Nephron (organoid): ENCODE measurements around the gene SP3.

ENCODE experiments used
- H3K27ac Mint-ChIP-seq, 3 experiments: 2 replicates each; pipeline ENCODE4 v1.8.0; 2020; ENCODE audit warnings: mixed read lengths in 3 of 3, mild to moderate bottlenecking in 2 of 3, moderate library complexity in 1 of 3
- H3K27me3 Mint-ChIP-seq: 2 replicates; pipeline ENCODE4 v1.8.0; 2021; ENCODE audit warnings: low read depth, mild to moderate bottlenecking, moderate library complexity, mixed read lengths
- H3K36me3 Mint-ChIP-seq: 2 replicates; pipeline ENCODE4 v1.8.0; 2020; ENCODE audit warnings: low read depth, mixed read lengths
- H3K4me1 Mint-ChIP-seq: 2 replicates; pipeline ENCODE4 v1.8.0; 2020; ENCODE audit warnings: mixed read lengths
- H3K4me3 Mint-ChIP-seq, 3 experiments: 2 replicates each; pipeline ENCODE4 v1.8.0; 2020; ENCODE audit warnings: mild to moderate bottlenecking in 3 of 3, mixed read lengths in 3 of 3, moderate library complexity in 2 of 3
- H3K9me3 Mint-ChIP-seq: 2 replicates; pipeline ENCODE4 v1.8.0; 2020; ENCODE audit warnings: mixed read lengths
- TF ChIP-seq, protein P1 (sequence below), 3 experiments: fragments of 200-600 bp; sonication (generic); IDR thresholded peaks; one replicate each; pipeline ENCODE4 v1.5.0; 2021; ENCODE audit warnings: antibody characterized with exemption in 3 of 3; ENCODE audit not compliant: unreplicated experiment in 3 of 3

Gene SP3

DNA sequence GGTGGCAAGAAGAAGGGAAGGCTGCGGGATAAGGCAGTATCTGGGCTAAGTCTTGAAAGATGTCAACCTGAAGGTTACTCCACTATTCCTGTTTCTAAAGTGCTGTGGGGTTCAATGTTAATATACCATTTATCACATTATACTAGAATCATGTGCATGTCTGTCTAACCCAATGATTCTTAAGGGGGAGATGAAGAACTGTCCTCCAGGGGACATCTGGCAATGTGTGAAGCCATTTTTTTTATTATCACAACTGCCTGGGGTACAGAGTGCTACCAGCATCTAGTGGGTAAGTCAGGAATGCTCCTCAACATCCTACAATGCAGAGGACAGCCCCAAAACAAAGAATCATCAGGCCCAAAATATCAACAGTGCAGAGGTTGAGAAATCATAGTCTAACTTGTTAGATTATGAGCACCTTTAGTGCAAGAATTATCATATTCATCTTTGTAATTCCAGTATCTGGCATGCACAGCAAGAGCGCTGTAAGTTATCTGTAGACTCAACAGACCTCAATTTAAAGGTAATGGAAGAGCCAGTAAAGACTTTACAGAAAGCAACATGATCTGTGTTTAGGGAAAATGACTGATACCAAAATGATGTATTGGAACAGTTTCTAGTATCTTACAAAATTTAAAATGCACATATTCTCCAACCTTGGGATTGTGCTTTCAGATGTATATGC, 26.3 kb downstream of the SP3 start:
- Mint-ChIP-seq H3K4me1 (peaks cover 40% of the 10 kb centered on the region), H3K4me3 (no peak overlapping the region), H3K9me3 (no peaks in the 10 kb centered on the region), H3K27ac (no peak overlapping the region), H3K27me3 (no peaks in the 10 kb centered on the region), H3K36me3 (peaks cover 34% of the 10 kb centered on the region)
- TF ChIP-seq, protein P1, sequence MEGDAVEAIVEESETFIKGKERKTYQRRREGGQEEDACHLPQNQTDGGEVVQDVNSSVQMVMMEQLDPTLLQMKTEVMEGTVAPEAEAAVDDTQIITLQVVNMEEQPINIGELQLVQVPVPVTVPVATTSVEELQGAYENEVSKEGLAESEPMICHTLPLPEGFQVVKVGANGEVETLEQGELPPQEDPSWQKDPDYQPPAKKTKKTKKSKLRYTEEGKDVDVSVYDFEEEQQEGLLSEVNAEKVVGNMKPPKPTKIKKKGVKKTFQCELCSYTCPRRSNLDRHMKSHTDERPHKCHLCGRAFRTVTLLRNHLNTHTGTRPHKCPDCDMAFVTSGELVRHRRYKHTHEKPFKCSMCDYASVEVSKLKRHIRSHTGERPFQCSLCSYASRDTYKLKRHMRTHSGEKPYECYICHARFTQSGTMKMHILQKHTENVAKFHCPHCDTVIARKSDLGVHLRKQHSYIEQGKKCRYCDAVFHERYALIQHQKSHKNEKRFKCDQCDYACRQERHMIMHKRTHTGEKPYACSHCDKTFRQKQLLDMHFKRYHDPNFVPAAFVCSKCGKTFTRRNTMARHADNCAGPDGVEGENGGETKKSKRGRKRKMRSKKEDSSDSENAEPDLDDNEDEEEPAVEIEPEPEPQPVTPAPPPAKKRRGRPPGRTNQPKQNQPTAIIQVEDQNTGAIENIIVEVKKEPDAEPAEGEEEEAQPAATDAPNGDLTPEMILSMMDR (IDR thresholded peaks at IDR 0.05; ENCODE audit: unreplicated experiment in 3 of 3): no peak

DNA sequence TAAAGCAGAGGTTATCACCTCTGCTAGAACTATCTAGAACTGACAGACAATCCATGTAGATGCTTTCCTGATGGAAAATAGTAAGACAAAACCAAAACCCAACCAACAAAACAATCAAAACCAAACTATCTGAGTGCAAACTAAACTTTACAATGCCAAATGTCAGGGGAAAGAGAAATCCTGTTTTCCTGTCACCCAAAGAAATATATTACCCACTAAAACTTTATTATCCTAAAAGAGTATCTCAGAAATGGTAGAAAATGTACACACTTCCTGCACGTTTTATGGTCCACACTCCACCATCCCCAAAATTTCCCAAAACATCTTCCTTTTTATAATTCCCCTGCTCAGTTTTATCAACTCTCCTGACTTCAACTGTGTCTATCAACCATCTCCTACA, 29.9 kb downstream of the SP3 start:
- Mint-ChIP-seq H3K27ac (no peak overlapping the region), H3K36me3 (peaks cover 21% of the 10 kb centered on the region), H3K27me3 (no peaks in the 10 kb centered on the region), H3K9me3 (no peaks in the 10 kb centered on the region), H3K4me1 (peaks cover 20% of the 10 kb centered on the region), H3K4me3 (no peak overlapping the region)
- TF ChIP-seq, protein P1 (IDR thresholded peaks at IDR 0.05; ENCODE audit: unreplicated experiment in 3 of 3): no peak

DNA sequence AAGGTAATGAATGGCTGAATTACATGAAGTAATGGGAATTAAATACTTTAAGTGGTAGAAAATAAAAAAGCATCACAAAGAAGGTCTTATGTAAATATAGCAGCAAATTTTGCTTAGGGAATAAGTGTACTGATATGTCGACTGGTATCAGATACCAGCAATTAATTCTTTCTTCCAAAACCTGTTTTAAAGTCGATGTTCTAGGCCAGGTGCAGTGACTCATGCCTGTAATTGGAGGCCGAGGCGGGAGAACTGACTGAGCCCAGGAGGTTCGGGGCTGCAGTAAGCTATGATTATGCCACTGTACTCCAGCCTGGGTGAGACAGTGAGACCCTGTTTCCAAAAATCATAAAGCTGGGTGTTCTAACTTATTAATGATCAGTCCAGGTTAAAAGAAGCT, 30.3 kb downstream of the SP3 start:
- TF ChIP-seq, protein P1 (IDR thresholded peaks at IDR 0.05; ENCODE audit: unreplicated experiment in 3 of 3): no peak
- H3K27me3 Mint-ChIP-seq: no peaks in the 10 kb centered on the region
- H3K9me3 Mint-ChIP-seq: no peaks in the 10 kb centered on the region
- peaks cover 21% of the 10 kb centered on the region for H3K36me3 Mint-ChIP-seq
- H3K4me1 Mint-ChIP-seq: peaks cover 18% of the 10 kb centered on the region
- H3K4me3 Mint-ChIP-seq: no peak overlapping the region
- H3K27ac Mint-ChIP-seq: peak overlapping the region in 2 of 3 experiments; percentile 13 to 17

DNA sequence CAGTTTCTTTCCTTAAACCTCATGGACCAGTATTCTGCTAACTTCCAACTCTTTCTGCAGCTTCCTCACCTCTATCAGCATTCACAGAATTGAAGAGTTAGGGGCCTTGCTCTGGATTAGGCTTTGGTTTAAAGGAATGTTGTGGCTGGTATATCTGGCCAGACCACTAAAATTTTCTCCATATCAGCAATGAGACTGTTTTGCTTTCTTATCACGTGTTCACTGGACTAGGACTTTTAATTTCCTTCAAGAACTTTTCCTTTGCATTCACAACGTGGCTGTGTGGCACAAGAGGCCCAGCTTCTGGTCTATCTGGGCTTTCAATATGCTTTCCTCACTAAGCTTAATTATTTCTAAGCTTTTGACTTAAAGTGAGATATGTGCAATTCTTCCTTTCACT, 33.4 kb downstream of the SP3 start:
- no peak overlapping the region for H3K4me3 Mint-ChIP-seq
- peaks cover 40% of the 10 kb centered on the region for H3K36me3 Mint-ChIP-seq
- H3K27ac Mint-ChIP-seq: no peak overlapping the region
- TF ChIP-seq, protein P1 (IDR thresholded peaks at IDR 0.05; ENCODE audit: unreplicated experiment in 3 of 3): no peak
- H3K9me3 Mint-ChIP-seq: peaks cover 3% of the 10 kb centered on the region
- H3K27me3 Mint-ChIP-seq: no peaks in the 10 kb centered on the region
- H3K4me1 Mint-ChIP-seq: peaks cover 8% of the 10 kb centered on the region

DNA sequence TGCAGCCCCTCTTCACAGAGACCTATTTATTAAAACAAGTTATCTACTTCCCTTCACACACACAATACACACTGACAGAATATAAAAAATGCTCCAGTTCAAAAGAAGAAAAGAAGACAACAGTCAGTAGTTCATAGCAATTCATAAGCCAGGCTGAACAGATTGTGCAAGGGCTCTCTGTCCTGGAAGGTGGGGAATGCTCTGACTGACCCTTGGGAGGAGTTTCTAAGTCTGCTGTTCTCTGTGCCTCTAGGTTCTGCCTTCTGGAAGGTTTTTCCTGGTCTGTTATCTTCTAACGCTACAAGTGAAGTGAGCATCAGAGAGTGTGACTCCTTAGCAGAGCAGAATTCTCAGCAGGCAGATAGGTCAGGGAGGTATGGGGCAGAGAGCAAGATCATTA, 35.7 kb downstream of the SP3 start:
- Mint-ChIP-seq H3K27me3 (no peaks in the 10 kb centered on the region), H3K9me3 (peaks cover 3% of the 10 kb centered on the region), H3K4me3 (no peak overlapping the region), H3K4me1 (peaks cover 14% of the 10 kb centered on the region), H3K36me3 (peaks cover 41% of the 10 kb centered on the region), H3K27ac (no peak overlapping the region)
- TF ChIP-seq, protein P1 (IDR thresholded peaks at IDR 0.05; ENCODE audit: unreplicated experiment in 3 of 3): no peak

DNA sequence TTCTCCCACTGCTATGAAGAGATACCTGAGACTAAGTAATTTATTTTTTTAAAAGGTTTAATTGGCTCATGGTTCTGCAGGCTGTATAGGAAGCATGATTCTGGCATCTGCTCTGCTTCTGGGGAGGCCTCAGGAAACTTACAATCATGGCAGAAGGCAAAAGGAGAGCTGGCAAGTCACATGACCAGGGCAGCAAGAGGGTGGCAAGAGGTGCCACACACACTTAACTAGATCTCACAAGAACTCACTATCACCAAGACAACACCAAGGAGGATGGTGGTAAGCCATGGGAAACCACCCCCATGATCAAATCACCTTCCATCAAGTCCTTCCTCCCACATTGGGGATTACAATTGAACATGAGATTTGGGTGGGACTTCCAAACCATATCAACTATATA, 38.3 kb downstream of the SP3 start:
- peaks cover 21% of the 10 kb centered on the region for H3K4me1 Mint-ChIP-seq
- no peak overlapping the region for H3K4me3 Mint-ChIP-seq
- peaks cover 36% of the 10 kb centered on the region for H3K36me3 Mint-ChIP-seq
- TF ChIP-seq, protein P1 (IDR thresholded peaks at IDR 0.05; ENCODE audit: unreplicated experiment in 3 of 3): no peak
- no peak overlapping the region for H3K27ac Mint-ChIP-seq
- H3K27me3 Mint-ChIP-seq: no peaks in the 10 kb centered on the region
- H3K9me3 Mint-ChIP-seq: peaks cover 3% of the 10 kb centered on the region
